ENCODE results near the gene IPP. TPM values are rescaled to one million over a fixed set of nuclear protein-coding genes. Genes with fewer than 3 reads are reported as not detected.

IPP gene
- total and polyA plus RNA-seq, 2 of the 4 experiments (the other 2 are of a cell fraction), result 4.6 to 10.6 TPM

GRCh38 chr1:45666836-45667235, 83.6 kb downstream of the IPP start:
- Histone ChIP-seq H3K9me1 (ENCODE audit: insufficient read depth, low read length) (peaks cover 13% of the 10 kb centered on the region), H3K18ac (ENCODE audit: low read depth, low read length) (no peak overlapping the region), H3K27ac (ENCODE audit: insufficient read depth, low read length) (no peak overlapping the region), H2BK15ac (ENCODE audit: low read depth, low read length) (no peak overlapping the region), H2BK120ac (ENCODE audit: low read depth, low read length) (no peak overlapping the region), H3K56ac (ENCODE audit: extremely low read depth, insufficient read depth, low read length) (no peak overlapping the region), H4K8ac (ENCODE audit: low read depth in 2 of 2, low read length in 2 of 2) (no peak overlapping the region), H3K4me3 (ENCODE audit: insufficient read depth, low read depth, low read length) (no peak overlapping the region), H4K5ac (ENCODE audit: low read depth, low read length) (no peak overlapping the region), H3K36me3 (ENCODE audit: control insufficient read depth, insufficient read depth, low read length) (no peaks in the 10 kb centered on the region; the same call in 1 of the 2 replicates), H3K27me3 (ENCODE audit: control insufficient read depth, insufficient read depth, low read length) (no peaks in the 10 kb centered on the region), H2AFZ (replicated peaks; ENCODE audit: low read length, poor library complexity) (no peak overlapping the region), H2BK20ac (ENCODE audit: low read depth, low read length) (no peak overlapping the region), H3K4me2 (ENCODE audit: low read depth, low read length) (no peak overlapping the region), H2BK5ac (ENCODE audit: low read depth, low read length, poor library complexity, severe bottlenecking) (no peak overlapping the region), H2AK9ac (replicated peaks; ENCODE audit: low read depth, low read length, poor library complexity) (no peak overlapping the region), H4K91ac (ENCODE audit: insufficient read depth, low read depth, low read length) (no peak overlapping the region), H3K23ac (ENCODE audit: low read depth, low read length) (no peak overlapping the region), H3K79me1 (ENCODE audit: low read depth in 1 of 2, low read length in 2 of 2) (peaks cover 11 to 69% of the 10 kb centered on the region in 2 experiments), H2AK5ac (ENCODE audit: low read depth, low read length) (no peak overlapping the region), H4K20me1 (ENCODE audit: insufficient read depth, low read length) (peaks cover 80% of the 10 kb centered on the region), H3K14ac (replicated peaks; ENCODE audit: low read depth, low read length) (no peak overlapping the region), H3K9ac (ENCODE audit: low read depth, low read length) (no peak overlapping the region), H3K4me1 (ENCODE audit: control insufficient read depth, insufficient read depth, low read length) (peaks cover 6% of the 10 kb centered on the region), H3K9me3 (ENCODE audit: control insufficient read depth, insufficient read depth, low read length) (no peaks in the 10 kb centered on the region), H3K4ac (ENCODE audit: low read depth, low read length) (no peak overlapping the region)
- POLR2A ChIA-PET (ENCODE audit: unreplicated experiment), result no interaction called here
- intact Hi-C loops (cut with micrococcal nuclease), result no loop called here
- DNase-seq (no peak), ATAC-seq (ENCODE audit: low read depth) (no peak)
- TF ChIP-seq, protein P1, sequence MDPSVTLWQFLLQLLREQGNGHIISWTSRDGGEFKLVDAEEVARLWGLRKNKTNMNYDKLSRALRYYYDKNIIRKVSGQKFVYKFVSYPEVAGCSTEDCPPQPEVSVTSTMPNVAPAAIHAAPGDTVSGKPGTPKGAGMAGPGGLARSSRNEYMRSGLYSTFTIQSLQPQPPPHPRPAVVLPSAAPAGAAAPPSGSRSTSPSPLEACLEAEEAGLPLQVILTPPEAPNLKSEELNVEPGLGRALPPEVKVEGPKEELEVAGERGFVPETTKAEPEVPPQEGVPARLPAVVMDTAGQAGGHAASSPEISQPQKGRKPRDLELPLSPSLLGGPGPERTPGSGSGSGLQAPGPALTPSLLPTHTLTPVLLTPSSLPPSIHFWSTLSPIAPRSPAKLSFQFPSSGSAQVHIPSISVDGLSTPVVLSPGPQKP (IDR thresholded peaks at IDR 0.05; ENCODE audit: borderline replicate concordance, low read depth, low read length), result no peak
- TF ChIP-seq NFE2L2 (IDR thresholded peaks at IDR 0.05; ENCODE audit: low read depth, low read length) (no peak), CTCF (conservative IDR thresholded peaks at IDR 0.05; ENCODE audit: low read depth, low read length) (no peak), CHD1 (IDR thresholded peaks at IDR 0.05; ENCODE audit: low read depth, low read length) (no peak), MAZ (IDR thresholded peaks at IDR 0.05; ENCODE audit: borderline replicate concordance, low read depth, low read length) (no peak), RCOR1 (IDR thresholded peaks at IDR 0.05; ENCODE audit: insufficient replicate concordance, low read length) (no peak), RFX5 (IDR thresholded peaks at IDR 0.05; ENCODE audit: low read depth, low read length) (no peak), POLR2A (IDR thresholded peaks at IDR 0.05; ENCODE audit: low read depth, low read length) (no peak), SMC3 (IDR thresholded peaks at IDR 0.05; ENCODE audit: low read depth, low read length) (no peak), BHLHE40 (IDR thresholded peaks at IDR 0.05; ENCODE audit: low read depth, low read length) (no peak), MAFK (IDR thresholded peaks at IDR 0.05; ENCODE audit: low read depth, low read length) (no peak), FOS (IDR thresholded peaks at IDR 0.05; ENCODE audit: low read depth, low read length) (no peak), RAD21 (IDR thresholded peaks at IDR 0.05; ENCODE audit: low read length) (no peak), MXI1 (IDR thresholded peaks at IDR 0.05; ENCODE audit: borderline replicate concordance, low read depth, low read length) (no peak), CEBPB (IDR thresholded peaks at IDR 0.05; ENCODE audit: low read depth, low read length) (no peak)
- TF ChIP-seq, protein P2, sequence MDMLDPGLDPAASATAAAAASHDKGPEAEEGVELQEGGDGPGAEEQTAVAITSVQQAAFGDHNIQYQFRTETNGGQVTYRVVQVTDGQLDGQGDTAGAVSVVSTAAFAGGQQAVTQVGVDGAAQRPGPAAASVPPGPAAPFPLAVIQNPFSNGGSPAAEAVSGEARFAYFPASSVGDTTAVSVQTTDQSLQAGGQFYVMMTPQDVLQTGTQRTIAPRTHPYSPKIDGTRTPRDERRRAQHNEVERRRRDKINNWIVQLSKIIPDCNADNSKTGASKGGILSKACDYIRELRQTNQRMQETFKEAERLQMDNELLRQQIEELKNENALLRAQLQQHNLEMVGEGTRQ (IDR thresholded peaks at IDR 0.05; ENCODE audit: low read depth, low read length), result no peak
- no TSS peak for BruUV-seq (replicated peaks)
- WGBS, 2 experiments (ENCODE audit: extremely low coverage in 2 of 2, insufficient read length in 1 of 2), result no CpG with 5 or more reads among the region's 2 CpGs
- CTCF ChIA-PET, result no interaction called here
- dilution Hi-C loops (cut with HindIII; ENCODE audit: low sequenced_read_pairs, unreplicated experiment), result no loop called here
- in situ Hi-C loops (cut with MboI; ENCODE audit: low sequenced_read_pairs), result no loop called here
